ENCODE results near the gene TNK2.

TNK2 gene

GRCh38 chr3:195859061-195859845 lies 49.1 kb downstream of the TNK2 start:
- Mint-ChIP-seq H3K36me3 (ENCODE audit: low read depth) (no peaks in the 10 kb centered on the region), H3K9me3 (no peaks in the 10 kb centered on the region), H3K4me1 (peaks cover 21% of the 10 kb centered on the region), H3K27ac (no peak overlapping the region), H3K27me3 (ENCODE audit: low read depth, poor library complexity) (peaks cover 6% of the 10 kb centered on the region), H3K4me3 (no peak overlapping the region)
- TF ChIP-seq CTCF (IDR thresholded peaks at IDR 0.05), result peak; percentile 89
- DNase-seq, result peak; percentile 88

- Mint-ChIP-seq H3K27me3 (ENCODE audit: low read depth, poor library complexity) (peaks cover 6% of the 10 kb centered on the region), H3K4me3 (no peak overlapping the region), H3K4me1 (peaks cover 32% of the 10 kb centered on the region), H3K9me3 (no peaks in the 10 kb centered on the region), H3K36me3 (ENCODE audit: low read depth) (no peaks in the 10 kb centered on the region), H3K27ac (no peak overlapping the region)
- no peak for TF ChIP-seq CTCF (IDR thresholded peaks at IDR 0.05)
- DNase-seq, result no peak
Measured at GRCh38 chr3:195856410-195857084, 51.8 kb downstream of the TNK2 start.

GRCh38 chr3:195855471-195856409 lies 52.6 kb downstream of the TNK2 start:
- DNase-seq, result no peak
- peaks cover 37% of the 10 kb centered on the region for H3K4me1 Mint-ChIP-seq
- H3K27ac Mint-ChIP-seq, result no peak overlapping the region
- no peaks in the 10 kb centered on the region for H3K9me3 Mint-ChIP-seq
- H3K27me3 Mint-ChIP-seq (ENCODE audit: low read depth, poor library complexity), result peaks cover 11% of the 10 kb centered on the region
- H3K4me3 Mint-ChIP-seq, result no peak overlapping the region
- no peaks in the 10 kb centered on the region for H3K36me3 Mint-ChIP-seq (ENCODE audit: low read depth)
- TF ChIP-seq CTCF (IDR thresholded peaks at IDR 0.05), result no peak

GRCh38 chr3:195854628-195855294 lies 53.6 kb downstream of the TNK2 start:
- TF ChIP-seq CTCF (IDR thresholded peaks at IDR 0.05), result no peak
- Mint-ChIP-seq H3K36me3 (ENCODE audit: low read depth) (no peaks in the 10 kb centered on the region), H3K9me3 (no peaks in the 10 kb centered on the region), H3K27me3 (ENCODE audit: low read depth, poor library complexity) (peaks cover 11% of the 10 kb centered on the region), H3K4me3 (no peak overlapping the region), H3K4me1 (peaks cover 31% of the 10 kb centered on the region), H3K27ac (no peak overlapping the region)
- no peak for DNase-seq

- DNase-seq, result no peak
- TF ChIP-seq CTCF (IDR thresholded peaks at IDR 0.05), result no peak
- Mint-ChIP-seq H3K4me1 (peaks cover 26% of the 10 kb centered on the region), H3K9me3 (no peaks in the 10 kb centered on the region), H3K36me3 (ENCODE audit: low read depth) (no peaks in the 10 kb centered on the region), H3K4me3 (no peak overlapping the region), H3K27ac (no peak overlapping the region), H3K27me3 (ENCODE audit: low read depth, poor library complexity) (peaks cover 11% of the 10 kb centered on the region)
Measured at GRCh38 chr3:195853996-195854395, 54.4 kb downstream of the TNK2 start.
